Tibial nerve (tissue), 4 donors: ENCODE data around the gene CALML4. TPM values are rescaled to one million over a fixed set of nuclear protein-coding genes. Genes with fewer than 3 reads are reported as not detected.

ENCODE experiments used
- DNase-seq, 2 donors: peaks; one replicate each; pipeline ENCODE4 v3.0.0-alpha.2; 2019; ENCODE audit warnings: low spot score in 2 of 2
- H3K27ac ChIP-seq, 4 donors: fragments of 200-600 bp; sonication (generic) in 3 of 4; one replicate each; pipeline ENCODE4 v1.5.1; 2017 to 2019; ENCODE audit warnings: mild to moderate bottlenecking in 1 of 4
- H3K27me3 ChIP-seq, 2 donors: fragments of 200-600 bp; sonication (generic) in 1 of 2; one replicate each; pipeline versions ENCODE4 v1.5.1 to v1.6.0; 2017 to 2019
- H3K36me3 ChIP-seq, 3 donors: fragments of 200-600 bp; sonication (generic); one replicate each; pipeline ENCODE4 v1.5.1; 2018 to 2019
- H3K4me1 ChIP-seq, 4 donors: fragments of 200-600 bp; sonication (generic) in 3 of 4; one replicate each; pipeline ENCODE4 v1.5.1; 2017 to 2019
- H3K4me3 ChIP-seq, 4 donors: fragments of 200-600 bp; sonication (generic) in 3 of 4; one replicate each; pipeline ENCODE4 v1.5.1; 2017 to 2019; ENCODE audit warnings: mild to moderate bottlenecking in 1 of 4, moderate library complexity in 1 of 4
- H3K9me3 ChIP-seq, 4 donors: fragments of 200-600 bp; sonication (generic) in 3 of 4; one replicate each; pipeline ENCODE4 v1.5.1; 2017 to 2019
- EP300 ChIP-seq, 2 donors: sonication (generic); formaldehyde crosslinking; IDR thresholded peaks; one replicate each; pipeline ENCODE4 v1.6.1; 2017; ENCODE audit warnings: antibody characterized with exemption in 2 of 2, mild to moderate bottlenecking in 1 of 2
- POLR2A ChIP-seq, 2 donors: fragments of 450-650 bp; IDR thresholded peaks; one replicate each; pipeline ENCODE4 v1.6.1; 2017; ENCODE audit warnings: antibody characterized with exemption in 2 of 2, mild to moderate bottlenecking in 2 of 2, moderate library complexity in 2 of 2
- whole genome bisulfite sequencing, 2 donors: methylation state at CpG; one replicate each; pipeline ENCODE4 v1.1.5; 2018; 5-methylcytosine and 5-hydroxymethylcytosine counted together
- total RNA-seq, 4 donors: library from RNA; depleted of rRNA; stranded (reverse); fragments of >200 nt; gene quantifications; one replicate each; pipeline ENCODE4 v1.1.0, GENCODE V29; 2016
- TF ChIP-seq, protein P1 (sequence below), 5 experiments: fragments of 200-600 bp in 3 of 5; fragments of 450-650 bp in 2 of 5; sonication (generic) in 3 of 5; IDR thresholded peaks; one replicate each; pipeline ENCODE4 v1.5.1; 2016 to 2019; ENCODE audit warnings: antibody characterized with exemption in 5 of 5, mild to moderate bottlenecking in 3 of 5, moderate library complexity in 2 of 5

The CALML4 gene
- total RNA-seq, 4 donors from 2014 or later: 7.5 to 27.1 (median 13.6) TPM

GRCh38 chr15:68209735-68210408 is 4.7 kb upstream of the CALML4 start:
- H3K4me3 ChIP-seq: no peak overlapping the region
- no peak for DNase-seq
- no peaks in the 10 kb centered on the region for H3K27me3 ChIP-seq
- peaks cover 0 to 26% (median 12%) of the 10 kb centered on the region in 4 donors for H3K4me1 ChIP-seq
- 82 to 88% methylated on average over 13 of the region's 13 CpGs for WGBS, 2 donors
- TF ChIP-seq EP300 (IDR thresholded peaks at IDR 0.05) (no peak), POLR2A (IDR thresholded peaks at IDR 0.05) (no peak)
- TF ChIP-seq, protein P1, sequence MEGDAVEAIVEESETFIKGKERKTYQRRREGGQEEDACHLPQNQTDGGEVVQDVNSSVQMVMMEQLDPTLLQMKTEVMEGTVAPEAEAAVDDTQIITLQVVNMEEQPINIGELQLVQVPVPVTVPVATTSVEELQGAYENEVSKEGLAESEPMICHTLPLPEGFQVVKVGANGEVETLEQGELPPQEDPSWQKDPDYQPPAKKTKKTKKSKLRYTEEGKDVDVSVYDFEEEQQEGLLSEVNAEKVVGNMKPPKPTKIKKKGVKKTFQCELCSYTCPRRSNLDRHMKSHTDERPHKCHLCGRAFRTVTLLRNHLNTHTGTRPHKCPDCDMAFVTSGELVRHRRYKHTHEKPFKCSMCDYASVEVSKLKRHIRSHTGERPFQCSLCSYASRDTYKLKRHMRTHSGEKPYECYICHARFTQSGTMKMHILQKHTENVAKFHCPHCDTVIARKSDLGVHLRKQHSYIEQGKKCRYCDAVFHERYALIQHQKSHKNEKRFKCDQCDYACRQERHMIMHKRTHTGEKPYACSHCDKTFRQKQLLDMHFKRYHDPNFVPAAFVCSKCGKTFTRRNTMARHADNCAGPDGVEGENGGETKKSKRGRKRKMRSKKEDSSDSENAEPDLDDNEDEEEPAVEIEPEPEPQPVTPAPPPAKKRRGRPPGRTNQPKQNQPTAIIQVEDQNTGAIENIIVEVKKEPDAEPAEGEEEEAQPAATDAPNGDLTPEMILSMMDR (IDR thresholded peaks at IDR 0.05): no peak
- H3K27ac ChIP-seq: peak overlapping the region in 2 of 4 donors; percentile 42 to 74
- H3K9me3 ChIP-seq: no peaks in the 10 kb centered on the region
- peaks cover 0 to 20% (median 0%) of the 10 kb centered on the region in 3 donors for H3K36me3 ChIP-seq

DNA sequence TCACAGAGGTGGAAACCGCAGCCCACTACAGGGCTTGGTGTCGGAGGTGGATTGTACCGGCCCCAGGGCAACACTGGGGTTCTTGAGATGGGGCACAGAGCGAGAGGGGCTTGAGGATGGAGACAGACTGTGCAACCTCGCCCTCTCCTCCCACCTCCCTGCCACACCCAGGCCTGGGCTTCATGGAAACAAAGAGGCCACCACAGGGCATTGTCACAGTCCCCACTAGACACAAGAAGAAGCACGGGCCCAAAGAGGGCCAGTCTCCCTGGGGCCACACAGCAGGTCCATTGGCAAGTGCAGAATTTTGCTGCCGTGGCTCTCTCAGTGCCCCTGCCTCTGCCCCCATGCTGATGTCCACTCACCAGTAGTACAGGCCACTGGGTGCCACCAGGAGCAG is 4.1 kb upstream of the CALML4 start:
- Histone ChIP-seq H3K27ac (no peak overlapping the region), H3K4me3 (no peak overlapping the region), H3K4me1 (peaks cover 0 to 32% (median 16%) of the 10 kb centered on the region in 4 donors), H3K36me3 (peaks cover 0 to 19% (median 0%) of the 10 kb centered on the region in 3 donors), H3K27me3 (no peaks in the 10 kb centered on the region), H3K9me3 (no peaks in the 10 kb centered on the region)
- 89 to 92% methylated on average over 7 of the region's 7 CpGs for WGBS, 2 donors
- TF ChIP-seq, protein P1 (IDR thresholded peaks at IDR 0.05): no peak
- TF ChIP-seq EP300 (IDR thresholded peaks at IDR 0.05) (no peak), POLR2A (IDR thresholded peaks at IDR 0.05) (no peak)
- no peak for DNase-seq

DNA sequence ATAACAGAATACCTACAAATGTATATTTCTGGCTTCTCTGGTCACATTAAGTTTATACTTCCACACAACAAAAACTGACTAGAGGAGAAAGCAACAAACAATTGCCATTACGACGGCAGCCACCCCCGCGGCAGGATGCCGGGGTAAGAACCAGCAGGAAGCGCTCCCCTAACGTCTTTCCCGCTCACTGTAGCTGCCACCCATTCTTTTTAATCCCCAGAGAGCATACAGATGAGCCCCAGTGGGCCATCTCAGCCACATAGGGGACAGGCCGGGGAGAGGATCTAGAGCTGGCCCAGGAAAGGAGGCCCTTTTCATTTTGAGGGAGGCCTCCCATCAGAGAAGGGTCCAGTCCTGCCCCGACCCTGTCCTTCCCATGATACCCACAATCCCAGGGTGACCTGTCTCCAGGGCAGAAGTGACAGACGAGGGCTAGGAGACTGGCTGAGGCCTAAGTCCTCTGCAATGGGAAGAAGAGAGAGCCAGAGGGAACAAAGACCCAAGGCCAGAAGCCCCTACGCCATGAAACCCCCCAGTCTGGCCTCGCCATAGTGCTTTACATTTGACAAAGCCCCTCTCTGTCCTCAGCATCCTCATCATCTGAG is 3.6 kb upstream of the CALML4 start:
- no peak overlapping the region for H3K4me3 ChIP-seq
- no peaks in the 10 kb centered on the region for H3K27me3 ChIP-seq
- peaks cover 0 to 14% (median 0%) of the 10 kb centered on the region in 3 donors for H3K36me3 ChIP-seq
- no peaks in the 10 kb centered on the region for H3K9me3 ChIP-seq
- 73 to 74% methylated on average over 11 to 13 of the region's 13 CpGs for WGBS, 2 donors
- TF ChIP-seq EP300 (IDR thresholded peaks at IDR 0.05) (no peak), POLR2A (IDR thresholded peaks at IDR 0.05) (no peak)
- TF ChIP-seq, protein P1 (IDR thresholded peaks at IDR 0.05): no peak
- peaks cover 0 to 36% (median 19%) of the 10 kb centered on the region in 4 donors for H3K4me1 ChIP-seq
- peak overlapping the region in 1 of 4 donors; percentile 23 for H3K27ac ChIP-seq
- no peak for DNase-seq

DNA sequence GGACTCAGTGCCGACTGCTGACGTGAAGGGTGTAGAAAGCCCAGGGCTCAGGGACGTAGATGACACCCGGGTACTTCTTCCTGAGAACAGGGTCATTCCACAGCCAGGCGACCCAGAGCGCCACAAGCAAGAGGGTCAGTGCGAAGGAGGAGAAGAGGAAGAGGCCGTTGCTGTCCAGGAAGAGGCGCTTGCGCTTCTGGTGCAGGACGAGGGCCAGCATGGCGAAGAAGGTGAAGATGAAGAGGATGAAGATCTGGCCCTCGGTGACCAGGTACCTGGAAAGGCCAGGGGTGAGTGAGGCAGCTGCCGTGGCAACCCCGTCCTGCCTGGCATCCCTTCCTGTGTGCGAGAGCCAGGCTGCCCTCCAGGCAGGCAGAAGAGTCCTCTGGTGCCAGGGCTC is 3.0 kb upstream of the CALML4 start:
- Histone ChIP-seq H3K27ac (no peak overlapping the region), H3K4me1 (peaks cover 0 to 41% (median 19%) of the 10 kb centered on the region in 4 donors), H3K36me3 (peaks cover 0 to 13% (median 0%) of the 10 kb centered on the region in 3 donors), H3K4me3 (no peak overlapping the region), H3K27me3 (no peaks in the 10 kb centered on the region), H3K9me3 (no peaks in the 10 kb centered on the region)
- TF ChIP-seq, protein P1 (IDR thresholded peaks at IDR 0.05): no peak
- no peak for TF ChIP-seq EP300 (IDR thresholded peaks at IDR 0.05)
- no peak for TF ChIP-seq POLR2A (IDR thresholded peaks at IDR 0.05)
- DNase-seq: no peak
- WGBS, 2 donors: 83 to 88% methylated on average over 16 of the region's 16 CpGs
